Activated CD8-positive, alpha-beta memory T cell treated with anti-CD3 and anti-CD28 coated beads, Interleukin-2, amount 50 U/mL, for 1 hour (primary cell): ENCODE measurements around the gene HBE1.
"Not testable (repeated sequence)": the region's sequence is repeated elsewhere in the genome, so short reads cannot be mapped to it uniquely, and the experiment has no call there.

Experiments
- DNase-seq: peaks from one replicate; pipeline ENCODE4 v3.0.0-alpha.2; 2020; ENCODE audit errors: extremely low read depth

Gene HBE1

GRCh38 chr11:5285703-5286340, 16.1 kb upstream of the HBE1 start:
- no peak for DNase-seq

DNA sequence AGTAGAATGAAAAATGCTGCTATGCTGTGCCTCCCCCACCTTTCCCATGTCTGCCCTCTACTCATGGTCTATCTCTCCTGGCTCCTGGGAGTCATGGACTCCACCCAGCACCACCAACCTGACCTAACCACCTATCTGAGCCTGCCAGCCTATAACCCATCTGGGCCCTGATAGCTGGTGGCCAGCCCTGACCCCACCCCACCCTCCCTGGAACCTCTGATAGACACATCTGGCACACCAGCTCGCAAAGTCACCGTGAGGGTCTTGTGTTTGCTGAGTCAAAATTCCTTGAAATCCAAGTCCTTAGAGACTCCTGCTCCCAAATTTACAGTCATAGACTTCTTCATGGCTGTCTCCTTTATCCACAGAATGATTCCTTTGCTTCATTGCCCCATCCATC, 14.9 kb upstream of the HBE1 start:
- no peak for DNase-seq

- no peak for DNase-seq
These were observed 14.1 kb upstream of the HBE1 start for GRCh38 chr11:5283882-5284281.

GRCh38 chr11:5283086-5283485, 13.3 kb upstream of the HBE1 start:
- no peak for DNase-seq

- no peak for DNase-seq
These were observed 12.9 kb upstream of the HBE1 start for GRCh38 chr11:5282628-5283027.

GRCh38 chr11:5281596-5281995, 11.9 kb upstream of the HBE1 start:
- DNase-seq, result no peak

- DNase-seq, result no peak
These were observed 10.9 kb upstream of the HBE1 start for GRCh38 chr11:5280582-5281102.

GRCh38 chr11:5279471-5280090, 9.8 kb upstream of the HBE1 start:
- no peak for DNase-seq

- no peak for DNase-seq
These were observed 8.2 kb upstream of the HBE1 start for GRCh38 chr11:5277807-5278382.

DNA sequence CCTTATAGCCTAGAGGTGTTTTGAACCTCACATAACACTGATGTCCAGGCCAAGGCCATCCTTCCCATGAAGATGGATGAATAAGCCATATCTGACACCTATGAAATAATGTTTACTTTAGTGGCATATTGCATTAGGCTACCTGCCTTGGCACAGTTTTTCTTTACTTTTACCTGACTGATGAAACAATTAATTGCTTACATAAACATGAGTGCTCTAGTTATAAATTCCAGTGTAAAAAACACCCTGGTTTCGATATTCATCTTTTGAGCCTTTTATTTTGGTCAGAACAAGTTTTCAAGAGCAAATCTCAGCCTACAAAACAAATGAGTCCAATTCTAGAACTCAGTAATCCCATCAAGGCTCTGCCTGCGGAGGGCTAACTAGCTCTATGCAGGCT, 7.0 kb upstream of the HBE1 start:
- DNase-seq, result no peak

DNA sequence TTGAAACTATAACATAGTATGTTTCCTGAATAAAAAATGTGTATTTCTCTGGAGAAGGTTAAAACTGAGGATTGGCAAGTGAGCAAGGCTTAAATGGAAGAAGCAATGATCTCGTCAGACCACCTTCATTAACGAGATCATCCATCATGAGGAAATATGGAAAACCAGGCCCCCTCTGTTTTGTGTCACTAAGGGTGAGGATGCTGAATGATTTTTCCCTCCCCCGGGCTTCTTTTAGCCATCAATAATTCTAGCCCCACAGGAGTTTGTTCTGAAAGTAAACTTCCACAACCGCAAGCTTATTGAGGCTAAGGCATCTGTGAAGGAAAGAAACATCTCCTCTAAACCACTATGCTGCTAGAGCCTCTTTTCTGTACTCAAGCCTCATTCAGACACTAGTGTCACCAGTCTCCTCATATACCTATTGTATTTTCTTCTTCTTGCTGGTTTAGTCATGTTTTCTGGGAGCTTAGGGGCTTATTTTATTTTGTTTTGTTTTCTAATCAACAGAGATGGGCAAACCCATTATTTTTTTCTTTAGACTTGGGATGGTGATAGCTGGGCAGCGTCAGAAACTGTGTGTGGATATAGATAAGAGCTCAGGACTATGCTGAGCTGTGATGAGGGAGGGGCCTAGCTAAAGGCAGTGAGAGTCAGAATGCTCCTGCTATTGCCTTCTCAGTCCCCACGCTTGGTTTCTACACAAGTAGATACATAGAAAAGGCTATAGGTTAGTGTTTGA, 5.8 kb upstream of the HBE1 start:
- DNase-seq, result no peak

- no peak for DNase-seq
These were observed 4.7 kb upstream of the HBE1 start for GRCh38 chr11:5274395-5274794.

DNA sequence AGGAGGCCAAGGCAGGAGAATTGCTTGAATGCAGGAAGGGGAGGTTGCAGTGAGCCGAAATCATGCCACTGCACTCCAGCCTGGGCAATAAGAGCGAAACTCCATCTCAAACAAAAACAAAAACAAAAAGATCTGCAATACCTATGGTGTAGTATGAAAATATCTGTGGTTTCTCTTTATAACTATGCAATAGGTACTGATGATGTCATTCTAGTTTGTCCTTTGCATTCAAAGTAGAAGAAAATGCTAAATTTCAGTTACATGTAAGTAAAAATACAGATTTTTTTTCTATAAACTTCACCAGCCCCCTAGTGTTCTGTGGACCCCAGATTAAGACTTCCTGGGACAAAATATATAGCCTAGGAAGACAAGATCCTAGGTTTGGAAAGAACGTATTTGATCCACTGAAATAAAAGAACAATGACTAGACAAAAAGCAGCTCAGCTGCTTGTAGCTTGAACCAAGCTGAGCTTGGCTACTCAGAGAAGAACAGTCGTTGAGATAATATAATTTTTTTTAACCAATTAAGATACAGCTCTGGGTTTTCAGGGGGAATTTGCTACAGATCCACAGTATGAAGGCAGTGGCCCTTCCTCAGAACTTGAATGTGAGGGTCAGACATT, 2.8 kb upstream of the HBE1 start:
- DNase-seq, result no peak

DNA sequence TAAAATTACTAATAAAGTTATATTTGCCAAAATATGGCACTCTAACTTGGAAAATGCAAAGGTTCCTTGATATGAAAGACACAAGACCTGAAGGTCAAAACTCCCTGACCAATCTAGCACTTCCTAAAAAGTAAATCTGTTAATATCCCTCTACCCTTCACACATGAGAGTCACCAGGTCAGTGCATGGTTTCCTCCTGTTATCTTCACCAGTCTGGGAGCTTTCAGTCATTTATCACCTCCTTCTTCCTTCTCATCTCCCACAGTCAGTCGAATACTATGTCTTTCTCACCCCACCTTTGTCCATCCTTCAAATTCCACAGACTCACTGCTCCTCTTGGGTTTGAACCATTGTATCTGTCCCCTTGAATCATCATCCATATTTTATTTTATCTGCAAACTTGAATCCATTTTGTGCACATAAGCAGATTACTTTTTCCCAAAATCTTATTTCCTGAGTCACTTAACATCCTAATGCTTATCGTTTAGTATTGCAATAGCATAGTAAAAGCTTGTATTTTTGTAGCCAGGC, 2.6 kb downstream of the HBE1 start:
- DNase-seq, result no peak

- DNase-seq, result no peak
These were observed 3.1 kb downstream of the HBE1 start for GRCh38 chr11:5266609-5267008.

DNA sequence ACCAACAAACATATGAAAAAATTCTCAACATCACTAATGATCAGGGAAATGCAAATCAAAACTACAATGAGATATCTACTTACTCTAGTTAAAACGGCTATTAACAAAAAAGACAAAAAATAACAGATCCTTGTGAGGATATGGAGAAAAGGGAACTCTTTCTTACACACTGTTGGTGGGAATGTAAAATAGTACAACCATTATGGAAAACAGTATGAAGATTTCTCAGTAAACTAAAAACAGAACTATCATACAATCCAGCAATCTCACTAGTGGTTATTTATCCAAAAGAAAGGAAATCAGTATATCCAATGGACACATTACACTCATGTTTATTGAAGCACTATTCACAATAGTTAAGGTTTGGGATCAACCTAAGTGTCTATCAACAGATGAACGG, 3.9 kb downstream of the HBE1 start:
- no peak for DNase-seq

DNA sequence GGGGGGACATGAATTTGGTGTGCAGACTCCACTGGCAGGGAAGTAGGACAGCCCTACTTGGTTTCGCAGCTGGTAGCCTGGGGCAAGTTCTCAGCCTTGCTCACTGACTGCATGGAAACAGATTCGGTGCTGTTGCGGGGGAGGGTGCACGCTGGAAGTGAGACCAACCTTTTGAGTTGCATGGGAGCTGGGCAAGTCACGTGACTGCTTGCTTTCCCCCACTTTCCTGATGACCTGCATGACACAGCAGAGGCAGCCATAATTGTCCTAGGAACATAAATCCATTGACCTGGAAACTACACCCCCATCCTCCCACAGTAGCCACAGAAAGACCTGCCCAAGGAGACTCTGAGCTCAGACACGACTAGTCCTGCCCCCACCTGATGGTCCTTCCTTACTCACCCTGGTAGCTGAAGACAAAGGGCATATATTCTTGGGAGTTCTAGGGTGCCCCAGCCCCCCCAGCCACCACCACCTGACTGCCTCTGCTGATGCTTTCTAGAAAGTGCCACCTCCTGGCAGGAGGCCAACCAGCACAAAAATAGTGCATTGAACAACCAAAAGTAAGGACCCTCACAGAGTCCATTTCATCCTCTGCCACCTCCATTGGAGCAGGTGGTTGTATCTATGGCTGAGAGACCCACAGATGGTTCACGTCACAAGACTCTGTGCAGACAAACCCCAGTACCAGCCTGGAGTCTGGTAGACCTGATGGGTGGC, 11.0 kb downstream of the HBE1 start:
- DNase-seq, result no peak

DNA sequence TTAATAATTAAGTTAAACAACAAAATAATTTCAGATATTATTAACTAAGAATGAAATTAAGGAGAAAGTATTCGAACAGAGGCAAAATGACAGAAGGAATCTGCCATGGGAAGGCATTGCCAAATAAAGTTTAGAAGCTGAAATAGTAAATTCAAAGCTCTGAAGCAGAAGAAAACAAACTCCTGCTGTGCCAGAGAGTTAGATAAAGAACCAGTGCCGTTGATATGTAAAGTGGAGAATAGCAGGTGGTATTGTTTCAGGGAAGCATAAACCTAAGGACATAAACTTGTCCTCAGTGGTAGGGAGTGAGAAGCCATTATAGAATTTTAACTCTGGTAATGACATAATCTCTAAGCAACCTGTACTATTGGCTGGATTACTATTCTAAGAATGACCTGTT, 12.4 kb downstream of the HBE1 start:
- DNase-seq, result no peak

- not testable (repeated sequence) for DNase-seq
These were observed 14.9 kb downstream of the HBE1 start, which contains the start of gene HBG2 for GRCh38 chr11:5254646-5255413. Gene HBG2, minus strand, starts transcription at chr11:5254781. Its CDS starts 53 bp downstream, at chr11:5254728.

- not testable (repeated sequence) for DNase-seq
These were observed 15.7 kb downstream of the HBE1 start for GRCh38 chr11:5254023-5254422.
